ENCODE results near the gene CCDC175. TPM values are rescaled to one million over a fixed set of nuclear protein-coding genes. Genes with fewer than 3 reads are reported as not detected.

The CCDC175 gene
- total RNA-seq, 4 donors from 2014 or later = 0.27 to 0.95 TPM; not detected in 2

- H3K27ac ChIP-seq = no peak overlapping the region
- WGBS, 2 donors (ENCODE audit: low coverage in 1 of 2) = 96% methylated on average over 3 of the region's 3 CpGs; no CpG with 5 or more reads in 1 of the 2 donors
- no peaks in the 10 kb centered on the region for H3K27me3 ChIP-seq
- TF ChIP-seq CTCF (IDR thresholded peaks at IDR 0.05) = no peak
- no peak for TF ChIP-seq POLR2AphosphoS5 (IDR thresholded peaks at IDR 0.05)
- in situ Hi-C loops (cut with MboI; ENCODE audit: low pct_ligation_motif_present in 1 of 4, low pct_unique_long_range_greater_than_20kb in 1 of 4, low sequenced_read_pairs in 3 of 4) = loop anchor here in 1 of 4 donors (10.0 kb wide), 1 partner anchor 67 kb away; the partner anchor contains the start of gene CCDC175
- H3K36me3 ChIP-seq = no peaks in the 10 kb centered on the region
- no peak for DNase-seq
- peaks cover 0 to 15% (median 4%) of the 10 kb centered on the region in 4 donors for H3K4me1 ChIP-seq
- no peak overlapping the region for H3K4me3 ChIP-seq
- intact Hi-C loops (cut with DNase I; ENCODE audit: low total_unique reads) = no loop called here
- no peaks in the 10 kb centered on the region for H3K9me3 ChIP-seq
Observed at GRCh38 chr14:59507752-59508103, 68.9 kb downstream of the CCDC175 start.

GRCh38 chr14:59507063-59507751 is 69.4 kb downstream of the CCDC175 start:
- Histone ChIP-seq H3K27ac (no peak overlapping the region), H3K4me1 (peaks cover 0 to 14% (median 4%) of the 10 kb centered on the region in 4 donors), H3K27me3 (no peaks in the 10 kb centered on the region), H3K36me3 (no peaks in the 10 kb centered on the region), H3K9me3 (no peaks in the 10 kb centered on the region), H3K4me3 (no peak overlapping the region)
- peak; percentile 83 for DNase-seq
- TF ChIP-seq CTCF (IDR thresholded peaks at IDR 0.05) (peak; percentile 70 to 91 (median 87)), POLR2A (IDR thresholded peaks at IDR 0.05) (no peak), POLR2AphosphoS5 (IDR thresholded peaks at IDR 0.05) (no peak), EP300 (IDR thresholded peaks at IDR 0.05; ENCODE audit: low read depth) (no peak)
- in situ Hi-C loops (cut with MboI; ENCODE audit: low pct_ligation_motif_present in 1 of 4, low pct_unique_long_range_greater_than_20kb in 1 of 4, low sequenced_read_pairs in 3 of 4) (loop anchor here in 1 of 4 donors (10.0 kb wide), 1 partner anchor 68 kb away; the partner anchor contains the start of gene CCDC175), intact Hi-C loops (cut with DNase I; ENCODE audit: low total_unique reads) (no loop called here)

GRCh38 chr14:59503256-59503655 is 73.4 kb downstream of the CCDC175 start:
- H3K9me3 ChIP-seq = no peaks in the 10 kb centered on the region
- 75 to 88% methylated on average over 3 to 4 of the region's 4 CpGs for WGBS, 2 donors (ENCODE audit: low coverage in 1 of 2)

GRCh38 chr14:59500732-59501131 is 75.9 kb downstream of the CCDC175 start:
- no peak for TF ChIP-seq POLR2AphosphoS5 (IDR thresholded peaks at IDR 0.05)
- TF ChIP-seq EP300 (IDR thresholded peaks at IDR 0.05; ENCODE audit: low read depth) = no peak
- TF ChIP-seq CTCF (IDR thresholded peaks at IDR 0.05) = no peak
- no peak for TF ChIP-seq POLR2A (IDR thresholded peaks at IDR 0.05)
- no peak for DNase-seq
- H3K4me3 ChIP-seq = no peak overlapping the region
- H3K36me3 ChIP-seq = peaks cover 0 to 29% (median 14%) of the 10 kb centered on the region in 4 donors
- WGBS, 2 donors (ENCODE audit: low coverage in 1 of 2) = 42 to 48% methylated on average over 3 of the region's 3 CpGs
- peaks cover 0 to 16% (median 4%) of the 10 kb centered on the region in 4 donors for H3K4me1 ChIP-seq
- no peaks in the 10 kb centered on the region for H3K27me3 ChIP-seq
- no peaks in the 10 kb centered on the region for H3K9me3 ChIP-seq
- intact Hi-C loops (cut with DNase I; ENCODE audit: low total_unique reads) = no loop called here
- in situ Hi-C loops (cut with MboI; ENCODE audit: low pct_ligation_motif_present in 1 of 4, low pct_unique_long_range_greater_than_20kb in 1 of 4, low sequenced_read_pairs in 3 of 4) = loop anchor here in 1 of 4 donors (10.0 kb wide), 1 partner anchor 74 kb away; the partner anchor contains the start of gene CCDC175
- no peak overlapping the region for H3K27ac ChIP-seq

More at GRCh38 chr14:59503256-59503655, 73.4 kb downstream of the CCDC175 start:
- no peak for DNase-seq
- H3K4me3 ChIP-seq = no peak overlapping the region
- in situ Hi-C loops (cut with MboI; ENCODE audit: low pct_ligation_motif_present in 1 of 4, low pct_unique_long_range_greater_than_20kb in 1 of 4, low sequenced_read_pairs in 3 of 4) (loop anchor here in 1 of 4 donors (10.0 kb wide), 1 partner anchor 72 kb away; the partner anchor contains the start of gene CCDC175), intact Hi-C loops (cut with DNase I; ENCODE audit: low total_unique reads) (no loop called here)
- no peaks in the 10 kb centered on the region for H3K27me3 ChIP-seq
- no peak overlapping the region for H3K27ac ChIP-seq
- H3K36me3 ChIP-seq = peaks cover 0 to 13% (median 4%) of the 10 kb centered on the region in 4 donors
- TF ChIP-seq POLR2AphosphoS5 (IDR thresholded peaks at IDR 0.05) = no peak
- TF ChIP-seq EP300 (IDR thresholded peaks at IDR 0.05; ENCODE audit: low read depth) = no peak
- TF ChIP-seq POLR2A (IDR thresholded peaks at IDR 0.05) = no peak
- TF ChIP-seq CTCF (IDR thresholded peaks at IDR 0.05) = no peak
- H3K4me1 ChIP-seq = peaks cover 0 to 16% (median 4%) of the 10 kb centered on the region in 4 donors
